GM23338 (cell line): ENCODE data around the gene ATG7. TPM values are rescaled to one million over a fixed set of nuclear protein-coding genes. Genes with fewer than 3 reads are reported as not detected.

Experiments used
- ATAC-seq: fragments of 200-7000 bp; cut with Tn5 transposase; 3 replicates; pipeline ENCODE4 v1.9.1; 2020
- DNase-seq: peaks from one replicate; pipeline ENCODE4 v3.0.0-alpha.2; 2015; ENCODE audit warnings: low spot score
- H2AFZ ChIP-seq: fragments of 200-600 bp; sonication (generic); 2 replicates; pipeline ENCODE4 v1.8.0; 2016; ENCODE audit warnings: antibody characterized with exemption, mild to moderate bottlenecking, moderate library complexity
- H3F3A ChIP-seq: fragments of 200-600 bp; sonication (generic); replicated peaks from 2 replicates; pipeline ENCODE4 v1.8.0; 2017; ENCODE audit warnings: antibody characterized with exemption, mixed run types, low read depth
- H3K27ac ChIP-seq: fragments of 200-600 bp; sonication (generic); 2 replicates; pipeline ENCODE4 v1.6.1; 2016; ENCODE audit warnings: low read depth
- H3K27me3 ChIP-seq: fragments of 200-600 bp; sonication (generic); 2 replicates; pipeline ENCODE4 v1.8.0; 2016; ENCODE audit warnings: mild to moderate bottlenecking, mixed run types, moderate library complexity; ENCODE audit not compliant: insufficient read depth
- H3K36me3 ChIP-seq: fragments of 200-600 bp; sonication (generic); 2 replicates; pipeline ENCODE4 v1.8.0; 2016; ENCODE audit warnings: mild to moderate bottlenecking; ENCODE audit not compliant: insufficient read depth
- H3K4me1 ChIP-seq: fragments of 200-600 bp; sonication (generic); 2 replicates; pipeline ENCODE4 v1.8.0; 2016; ENCODE audit warnings: mild to moderate bottlenecking, moderate library complexity; ENCODE audit not compliant: insufficient read depth
- H3K4me2 ChIP-seq: fragments of 200-600 bp; sonication (generic); 2 replicates; pipeline ENCODE4 v1.7.1; 2017; ENCODE audit warnings: mixed run types
- H3K4me3 ChIP-seq: fragments of 200-600 bp; sonication (generic); 2 replicates; pipeline ENCODE4 v1.6.1; 2016; ENCODE audit warnings: mixed run types
- H3K79me2 ChIP-seq: fragments of 200-600 bp; sonication (generic); replicated peaks from 2 replicates; pipeline ENCODE4 v1.8.0; 2017; ENCODE audit warnings: mild to moderate bottlenecking; ENCODE audit not compliant: insufficient read depth
- H3K9me2 ChIP-seq: fragments of 200-600 bp; sonication (generic); 2 replicates; pipeline ENCODE4 v1.8.0; 2017; ENCODE audit not compliant: insufficient read depth
- H4K20me1 ChIP-seq: fragments of 200-600 bp; sonication (generic); replicated peaks from 2 replicates; pipeline ENCODE4 v1.8.0; 2017; ENCODE audit warnings: mild to moderate bottlenecking; ENCODE audit not compliant: insufficient read depth
- H3K27ac Mint-ChIP-seq: 2 replicates; pipeline ENCODE4 v1.8.0; 2020; ENCODE audit warnings: inconsistent platforms, mild to moderate bottlenecking, moderate library complexity, mixed read lengths
- H3K27me3 Mint-ChIP-seq: 3 replicates; pipeline ENCODE4 v1.8.0; 2022; ENCODE audit warnings: low read depth, mild to moderate bottlenecking, moderate library complexity, mixed read lengths, inconsistent platforms; ENCODE audit not compliant: insufficient read depth, poor library complexity
- H3K36me3 Mint-ChIP-seq: 3 replicates; pipeline ENCODE4 v1.8.0; 2021; ENCODE audit warnings: low read depth, mild to moderate bottlenecking, inconsistent platforms, moderate library complexity, mixed read lengths
- H3K4me1 Mint-ChIP-seq: 3 replicates; pipeline ENCODE4 v1.8.0; 2020; ENCODE audit warnings: mild to moderate bottlenecking, inconsistent platforms, mixed read lengths
- H3K4me3 Mint-ChIP-seq: 3 replicates; pipeline ENCODE4 v1.8.0; 2021; ENCODE audit warnings: moderate library complexity, mild to moderate bottlenecking, inconsistent platforms, mixed read lengths
- H3K9me3 Mint-ChIP-seq: 3 replicates; pipeline ENCODE4 v1.8.0; 2020; ENCODE audit warnings: moderate library complexity, mild to moderate bottlenecking, inconsistent platforms, mixed read lengths
- CREB1 ChIP-seq: fragments of 250-450 bp; sonication (Bioruptor Pico); IDR thresholded peaks from 2 replicates; pipeline ENCODE4 v1.5.0; 2020; ENCODE audit warnings: low read depth, mild to moderate bottlenecking, moderate library complexity
- EZH2 ChIP-seq: fragments of 200-600 bp; sonication (generic); IDR thresholded peaks from one replicate; pipeline ENCODE4 v1.8.0; 2017; ENCODE audit warnings: antibody characterized with exemption, mild to moderate bottlenecking, low read depth; ENCODE audit not compliant: unreplicated experiment
- EZH2phosphoT487 ChIP-seq: fragments of 200-600 bp; sonication (generic); IDR thresholded peaks from one replicate; pipeline ENCODE4 v1.8.1; 2018; ENCODE audit warnings: antibody characterized with exemption; ENCODE audit not compliant: unreplicated experiment
- JUNB ChIP-seq: IDR thresholded peaks from one replicate; pipeline ENCODE4 v1.6.1; 2016; ENCODE audit warnings: antibody characterized with exemption; ENCODE audit not compliant: unreplicated experiment
- NANOG ChIP-seq: IDR thresholded peaks from 2 replicates; pipeline ENCODE4 v1.6.1; 2016; ENCODE audit warnings: antibody characterized with exemption, borderline replicate concordance
- POLR2AphosphoS5 ChIP-seq: IDR thresholded peaks from 2 replicates; pipeline ENCODE4 v1.6.1; 2016; ENCODE audit warnings: antibody characterized with exemption, low read depth
- STAT1 ChIP-seq: IDR thresholded peaks from one replicate; pipeline ENCODE4 v1.6.1; 2016; ENCODE audit warnings: antibody characterized with exemption; ENCODE audit not compliant: unreplicated experiment
- ZNF114 ChIP-seq: fragments of 250-450 bp; sonication (Bioruptor Pico); IDR thresholded peaks from 2 replicates; pipeline ENCODE4 v1.5.0; 2020; ENCODE audit warnings: mild to moderate bottlenecking, moderate library complexity
- ZNF331 ChIP-seq: fragments of 250-450 bp; sonication (Bioruptor Pico); IDR thresholded peaks from 2 replicates; pipeline ENCODE4 v1.5.0; 2020; ENCODE audit warnings: low read depth, mild to moderate bottlenecking, moderate library complexity
- polyA plus RNA-seq: library from polyadenylated mRNA; unstranded; fragments of >200 nt; fragmentation: Nextera tagmentation; extraction: Ambion mirVana; gene quantifications from 2 replicates; pipeline ENCODE4 v1.2.1, GENCODE V29; 2016
- total RNA-seq: library from RNA; depleted of rRNA; stranded (reverse); fragments of >200 nt; shearing (Covaris generic); gene quantifications from 2 replicates; pipeline ENCODE4 v1.2.3, GENCODE V29; 2014
- TF ChIP-seq, protein P1 (sequence below): fragments of 250-450 bp; sonication (Bioruptor Pico); IDR thresholded peaks from 2 replicates; pipeline ENCODE4 v1.5.0; 2020; ENCODE audit warnings: mild to moderate bottlenecking, moderate library complexity
- TF ChIP-seq, protein P2 (sequence below): IDR thresholded peaks from 2 replicates; pipeline ENCODE4 v1.6.1; 2016; ENCODE audit warnings: antibody characterized with exemption
- TF ChIP-seq, protein P3 (sequence below), 2 experiments: fragments of 200-600 bp in 1 of 2; sonication (generic) in 1 of 2; conservative IDR thresholded peaks; 2 replicates each; pipeline versions ENCODE4 v1.5.1 to v1.6.1; 2016 to 2017; ENCODE audit warnings: antibody characterized with exemption in 2 of 2, low read depth in 2 of 2, mild to moderate bottlenecking in 2 of 2, moderate library complexity in 1 of 2

Gene ATG7
- total and polyA plus RNA-seq, 2 experiments from 2014 or later = 16.2 to 36.7 TPM

DNA sequence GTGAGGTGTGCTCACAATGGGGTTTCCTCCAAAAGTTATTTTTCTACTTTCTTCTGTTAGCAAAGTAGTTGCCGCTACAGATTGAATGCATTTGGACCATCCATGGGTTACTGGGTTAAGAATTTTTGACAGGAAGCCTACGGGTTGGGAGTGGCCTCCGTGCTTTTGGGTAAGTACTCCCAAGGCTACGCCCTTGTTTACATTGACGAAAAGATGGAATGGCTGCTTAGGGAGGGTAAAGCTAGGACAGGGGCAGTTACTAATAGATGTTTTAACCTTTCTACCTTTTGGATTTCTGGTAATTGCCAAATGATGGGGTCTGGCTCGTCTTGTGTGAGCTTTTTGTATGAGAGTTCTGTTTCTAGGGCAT, 20.4 kb upstream of the ATG7 start:
- H2AFZ ChIP-seq = no peak overlapping the region
- H3K4me3 ChIP-seq = no peak overlapping the region
- H3F3A ChIP-seq = no peaks in the 10 kb centered on the region
- no peaks in the 10 kb centered on the region for H3K36me3 ChIP-seq
- no peak overlapping the region for H3K27ac ChIP-seq
- no peaks in the 10 kb centered on the region for H3K4me1 Mint-ChIP-seq
- H3K27me3 Mint-ChIP-seq = no peaks in the 10 kb centered on the region
- TF ChIP-seq, protein P1, sequence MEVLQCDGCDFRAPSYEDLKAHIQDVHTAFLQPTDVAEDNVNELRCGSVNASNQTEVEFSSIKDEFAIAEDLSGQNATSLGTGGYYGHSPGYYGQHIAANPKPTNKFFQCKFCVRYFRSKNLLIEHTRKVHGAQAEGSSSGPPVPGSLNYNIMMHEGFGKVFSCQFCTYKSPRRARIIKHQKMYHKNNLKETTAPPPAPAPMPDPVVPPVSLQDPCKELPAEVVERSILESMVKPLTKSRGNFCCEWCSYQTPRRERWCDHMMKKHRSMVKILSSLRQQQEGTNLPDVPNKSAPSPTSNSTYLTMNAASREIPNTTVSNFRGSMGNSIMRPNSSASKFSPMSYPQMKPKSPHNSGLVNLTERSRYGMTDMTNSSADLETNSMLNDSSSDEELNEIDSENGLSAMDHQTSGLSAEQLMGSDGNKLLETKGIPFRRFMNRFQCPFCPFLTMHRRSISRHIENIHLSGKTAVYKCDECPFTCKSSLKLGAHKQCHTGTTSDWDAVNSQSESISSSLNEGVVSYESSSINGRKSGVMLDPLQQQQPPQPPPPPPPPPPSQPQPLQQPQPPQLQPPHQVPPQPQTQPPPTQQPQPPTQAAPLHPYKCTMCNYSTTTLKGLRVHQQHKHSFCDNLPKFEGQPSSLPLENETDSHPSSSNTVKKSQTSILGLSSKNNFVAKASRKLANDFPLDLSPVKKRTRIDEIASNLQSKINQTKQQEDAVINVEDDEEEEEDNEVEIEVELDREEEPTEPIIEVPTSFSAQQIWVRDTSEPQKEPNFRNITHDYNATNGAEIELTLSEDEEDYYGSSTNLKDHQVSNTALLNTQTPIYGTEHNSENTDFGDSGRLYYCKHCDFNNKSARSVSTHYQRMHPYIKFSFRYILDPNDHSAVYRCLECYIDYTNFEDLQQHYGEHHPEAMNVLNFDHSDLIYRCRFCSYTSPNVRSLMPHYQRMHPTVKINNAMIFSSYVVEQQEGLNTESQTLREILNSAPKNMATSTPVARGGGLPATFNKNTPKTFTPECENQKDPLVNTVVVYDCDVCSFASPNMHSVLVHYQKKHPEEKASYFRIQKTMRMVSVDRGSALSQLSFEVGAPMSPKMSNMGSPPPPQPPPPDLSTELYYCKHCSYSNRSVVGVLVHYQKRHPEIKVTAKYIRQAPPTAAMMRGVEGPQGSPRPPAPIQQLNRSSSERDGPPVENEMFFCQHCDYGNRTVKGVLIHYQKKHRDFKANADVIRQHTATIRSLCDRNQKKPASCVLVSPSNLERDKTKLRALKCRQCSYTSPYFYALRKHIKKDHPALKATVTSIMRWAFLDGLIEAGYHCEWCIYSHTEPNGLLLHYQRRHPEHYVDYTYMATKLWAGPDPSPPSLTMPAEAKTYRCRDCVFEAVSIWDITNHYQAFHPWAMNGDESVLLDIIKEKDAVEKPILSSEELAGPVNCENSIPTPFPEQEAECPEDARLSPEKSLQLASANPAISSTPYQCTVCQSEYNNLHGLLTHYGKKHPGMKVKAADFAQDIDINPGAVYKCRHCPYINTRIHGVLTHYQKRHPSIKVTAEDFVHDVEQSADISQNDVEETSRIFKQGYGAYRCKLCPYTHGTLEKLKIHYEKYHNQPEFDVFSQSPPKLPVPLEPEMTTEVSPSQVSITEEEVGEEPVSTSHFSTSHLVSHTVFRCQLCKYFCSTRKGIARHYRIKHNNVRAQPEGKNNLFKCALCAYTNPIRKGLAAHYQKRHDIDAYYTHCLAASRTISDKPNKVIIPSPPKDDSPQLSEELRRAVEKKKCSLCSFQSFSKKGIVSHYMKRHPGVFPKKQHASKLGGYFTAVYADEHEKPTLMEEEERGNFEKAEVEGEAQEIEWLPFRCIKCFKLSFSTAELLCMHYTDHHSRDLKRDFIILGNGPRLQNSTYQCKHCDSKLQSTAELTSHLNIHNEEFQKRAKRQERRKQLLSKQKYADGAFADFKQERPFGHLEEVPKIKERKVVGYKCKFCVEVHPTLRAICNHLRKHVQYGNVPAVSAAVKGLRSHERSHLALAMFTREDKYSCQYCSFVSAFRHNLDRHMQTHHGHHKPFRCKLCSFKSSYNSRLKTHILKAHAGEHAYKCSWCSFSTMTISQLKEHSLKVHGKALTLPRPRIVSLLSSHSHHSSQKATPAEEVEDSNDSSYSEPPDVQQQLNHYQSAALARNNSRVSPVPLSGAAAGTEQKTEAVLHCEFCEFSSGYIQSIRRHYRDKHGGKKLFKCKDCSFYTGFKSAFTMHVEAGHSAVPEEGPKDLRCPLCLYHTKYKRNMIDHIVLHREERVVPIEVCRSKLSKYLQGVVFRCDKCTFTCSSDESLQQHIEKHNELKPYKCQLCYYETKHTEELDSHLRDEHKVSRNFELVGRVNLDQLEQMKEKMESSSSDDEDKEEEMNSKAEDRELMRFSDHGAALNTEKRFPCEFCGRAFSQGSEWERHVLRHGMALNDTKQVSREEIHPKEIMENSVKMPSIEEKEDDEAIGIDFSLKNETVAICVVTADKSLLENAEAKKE (CRISPR knock-in tag) = no peak
- TF ChIP-seq ZNF114 (no peak), CREB1 (CRISPR knock-in tag) (no peak), EZH2phosphoT487 (no peak), POLR2AphosphoS5 (no peak), NANOG (no peak), EZH2 (no peak), ZNF331 (CRISPR knock-in tag) (no peak), STAT1 (no peak), JUNB (no peak)
- TF ChIP-seq, protein P2, sequence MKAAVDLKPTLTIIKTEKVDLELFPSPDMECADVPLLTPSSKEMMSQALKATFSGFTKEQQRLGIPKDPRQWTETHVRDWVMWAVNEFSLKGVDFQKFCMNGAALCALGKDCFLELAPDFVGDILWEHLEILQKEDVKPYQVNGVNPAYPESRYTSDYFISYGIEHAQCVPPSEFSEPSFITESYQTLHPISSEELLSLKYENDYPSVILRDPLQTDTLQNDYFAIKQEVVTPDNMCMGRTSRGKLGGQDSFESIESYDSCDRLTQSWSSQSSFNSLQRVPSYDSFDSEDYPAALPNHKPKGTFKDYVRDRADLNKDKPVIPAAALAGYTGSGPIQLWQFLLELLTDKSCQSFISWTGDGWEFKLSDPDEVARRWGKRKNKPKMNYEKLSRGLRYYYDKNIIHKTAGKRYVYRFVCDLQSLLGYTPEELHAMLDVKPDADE = no peak
- TF ChIP-seq, protein P3, sequence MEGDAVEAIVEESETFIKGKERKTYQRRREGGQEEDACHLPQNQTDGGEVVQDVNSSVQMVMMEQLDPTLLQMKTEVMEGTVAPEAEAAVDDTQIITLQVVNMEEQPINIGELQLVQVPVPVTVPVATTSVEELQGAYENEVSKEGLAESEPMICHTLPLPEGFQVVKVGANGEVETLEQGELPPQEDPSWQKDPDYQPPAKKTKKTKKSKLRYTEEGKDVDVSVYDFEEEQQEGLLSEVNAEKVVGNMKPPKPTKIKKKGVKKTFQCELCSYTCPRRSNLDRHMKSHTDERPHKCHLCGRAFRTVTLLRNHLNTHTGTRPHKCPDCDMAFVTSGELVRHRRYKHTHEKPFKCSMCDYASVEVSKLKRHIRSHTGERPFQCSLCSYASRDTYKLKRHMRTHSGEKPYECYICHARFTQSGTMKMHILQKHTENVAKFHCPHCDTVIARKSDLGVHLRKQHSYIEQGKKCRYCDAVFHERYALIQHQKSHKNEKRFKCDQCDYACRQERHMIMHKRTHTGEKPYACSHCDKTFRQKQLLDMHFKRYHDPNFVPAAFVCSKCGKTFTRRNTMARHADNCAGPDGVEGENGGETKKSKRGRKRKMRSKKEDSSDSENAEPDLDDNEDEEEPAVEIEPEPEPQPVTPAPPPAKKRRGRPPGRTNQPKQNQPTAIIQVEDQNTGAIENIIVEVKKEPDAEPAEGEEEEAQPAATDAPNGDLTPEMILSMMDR (conservative IDR thresholded peaks at IDR 0.05; ENCODE audit: low read depth in 2 of 2) = no peak
- peaks cover 6% of the 10 kb centered on the region; the same call in 1 of the 3 replicates for H3K9me3 Mint-ChIP-seq
- ATAC-seq (no peak), DNase-seq (no peak)
- H3K36me3 Mint-ChIP-seq = no peaks in the 10 kb centered on the region
- H4K20me1 ChIP-seq = no peaks in the 10 kb centered on the region
- no peak overlapping the region for H3K4me3 Mint-ChIP-seq
- H3K27me3 ChIP-seq = no peaks in the 10 kb centered on the region
- H3K27ac Mint-ChIP-seq = no peak overlapping the region
- no peaks in the 10 kb centered on the region for H3K79me2 ChIP-seq
- H3K4me1 ChIP-seq = no peaks in the 10 kb centered on the region
- no peak overlapping the region for H3K4me2 ChIP-seq
- peaks cover 4% of the 10 kb centered on the region; the same call in 1 of the 2 replicates for H3K9me2 ChIP-seq
